ENCODE data around the gene SLITRK3.

The SLITRK3 gene

GRCh38 chr3:165217739-165218138 lies 21.6 kb upstream of the SLITRK3 start:
- TF ChIP-seq TEAD4 (IDR thresholded peaks at IDR 0.05) = no peak
- no peak for TF ChIP-seq NFIC (IDR thresholded peaks at IDR 0.05)
- TF ChIP-seq USF1 (IDR thresholded peaks at IDR 0.05) = no peak
- no peak for TF ChIP-seq ZBTB7A (IDR thresholded peaks at IDR 0.05; ENCODE audit: low read depth)
- no peak for TF ChIP-seq FOXM1 (IDR thresholded peaks at IDR 0.05; ENCODE audit: borderline replicate concordance, low read depth)
- no peak for TF ChIP-seq TAF1 (IDR thresholded peaks at IDR 0.05; ENCODE audit: low read depth)
- no peak for TF ChIP-seq MAX (IDR thresholded peaks at IDR 0.05)
- no peak for TF ChIP-seq RAD21 (IDR thresholded peaks at IDR 0.05; ENCODE audit: low read depth)
- no peak for TF ChIP-seq EP300 (IDR thresholded peaks at IDR 0.05; ENCODE audit: borderline replicate concordance)
- TF ChIP-seq YY1 (IDR thresholded peaks at IDR 0.05; ENCODE audit: low read depth) = no peak
- no peak for TF ChIP-seq TCF12 (IDR thresholded peaks at IDR 0.05; ENCODE audit: low read depth)
- no peak for TF ChIP-seq CEBPB (IDR thresholded peaks at IDR 0.05)
- TF ChIP-seq EGR1 (IDR thresholded peaks at IDR 0.05) = no peak
- no peak for TF ChIP-seq REST (IDR thresholded peaks at IDR 0.05; ENCODE audit: low read depth)

GRCh38 chr3:165212580-165212979 lies 16.4 kb upstream of the SLITRK3 start:
- TF ChIP-seq ZBTB7A (IDR thresholded peaks at IDR 0.05; ENCODE audit: low read depth) = no peak
- no peak for TF ChIP-seq EGR1 (IDR thresholded peaks at IDR 0.05)
- no peak for TF ChIP-seq TEAD4 (IDR thresholded peaks at IDR 0.05)
- no peak for TF ChIP-seq CREB1 (IDR thresholded peaks at IDR 0.05; ENCODE audit: low read depth)
- TF ChIP-seq YY1 (IDR thresholded peaks at IDR 0.05; ENCODE audit: low read depth) = no peak
- TF ChIP-seq RAD21 (IDR thresholded peaks at IDR 0.05; ENCODE audit: low read depth) = no peak
- TF ChIP-seq USF1 (IDR thresholded peaks at IDR 0.05) = no peak

- no peak for TF ChIP-seq EGR1 (IDR thresholded peaks at IDR 0.05)
- no peak for TF ChIP-seq NFIC (IDR thresholded peaks at IDR 0.05)
- no peak for TF ChIP-seq EP300 (IDR thresholded peaks at IDR 0.05; ENCODE audit: borderline replicate concordance)
- no peak for TF ChIP-seq USF1 (IDR thresholded peaks at IDR 0.05)
- no peak for TF ChIP-seq ZBTB7A (IDR thresholded peaks at IDR 0.05; ENCODE audit: low read depth)
- TF ChIP-seq TEAD4 (IDR thresholded peaks at IDR 0.05) = no peak
- no peak for TF ChIP-seq TCF12 (IDR thresholded peaks at IDR 0.05; ENCODE audit: low read depth)
- no peak for TF ChIP-seq MAX (IDR thresholded peaks at IDR 0.05)
- TF ChIP-seq FOXM1 (IDR thresholded peaks at IDR 0.05; ENCODE audit: borderline replicate concordance, low read depth) = no peak
- TF ChIP-seq YY1 (IDR thresholded peaks at IDR 0.05; ENCODE audit: low read depth) = no peak
- TF ChIP-seq REST (IDR thresholded peaks at IDR 0.05; ENCODE audit: low read depth) = no peak
- no peak for TF ChIP-seq TAF1 (IDR thresholded peaks at IDR 0.05; ENCODE audit: low read depth)
- no peak for TF ChIP-seq CREB1 (IDR thresholded peaks at IDR 0.05; ENCODE audit: low read depth)
- TF ChIP-seq RAD21 (IDR thresholded peaks at IDR 0.05; ENCODE audit: low read depth) = no peak
These were observed 15.5 kb upstream of the SLITRK3 start for GRCh38 chr3:165211721-165212120.

- TF ChIP-seq CEBPB (IDR thresholded peaks at IDR 0.05) (no peak), RAD21 (IDR thresholded peaks at IDR 0.05; ENCODE audit: low read depth) (no peak), TAF1 (IDR thresholded peaks at IDR 0.05; ENCODE audit: low read depth) (no peak), MAX (IDR thresholded peaks at IDR 0.05) (no peak), TCF12 (IDR thresholded peaks at IDR 0.05; ENCODE audit: low read depth) (no peak), TEAD4 (IDR thresholded peaks at IDR 0.05) (no peak), CREB1 (IDR thresholded peaks at IDR 0.05; ENCODE audit: low read depth) (no peak), EP300 (IDR thresholded peaks at IDR 0.05; ENCODE audit: borderline replicate concordance) (no peak), REST (IDR thresholded peaks at IDR 0.05; ENCODE audit: low read depth) (no peak), FOXM1 (IDR thresholded peaks at IDR 0.05; ENCODE audit: borderline replicate concordance, low read depth) (no peak), YY1 (IDR thresholded peaks at IDR 0.05; ENCODE audit: low read depth) (no peak)
These were observed 14.5 kb upstream of the SLITRK3 start for GRCh38 chr3:165210727-165211126.

Measured in Ishikawa (cell line).